CD1c-positive myeloid dendritic cell (primary cell): Measurements from ENCODE around the gene TMEM184B.
A peak's percentile ranks its signal among the peaks of the same experiment; 100 is the strongest.

Source experiments
- DNase-seq: peaks from one replicate; pipeline ENCODE4 v3.0.0-alpha.2; 2016; ENCODE audit errors: extremely low spot score

The TMEM184B gene

GRCh38 chr22:38205261-38206128 is 67.3 kb downstream of the TMEM184B start:
- no peak for DNase-seq

- peak; percentile 46 for DNase-seq
Measured at GRCh38 chr22:38204784-38205183, 68.0 kb downstream of the TMEM184B start.

- peak; percentile 78 for DNase-seq
Measured at GRCh38 chr22:38203855-38204514, 68.8 kb downstream of the TMEM184B start.

GRCh38 chr22:38203090-38203810 is 69.6 kb downstream of the TMEM184B start:
- DNase-seq = peak; percentile 57

GRCh38 chr22:38202437-38203089 is 70.2 kb downstream of the TMEM184B start:
- peak; percentile 93 for DNase-seq

- DNase-seq = peak; percentile 98
Measured at GRCh38 chr22:38201711-38202436, 70.9 kb downstream of the TMEM184B start, which contains the start of gene MAFF. Gene MAFF (plus strand): TSS chr22:38201994. CDS start chr22:38213854, 11,860 bp downstream.

GRCh38 chr22:38201371-38201710 is 71.5 kb downstream of the TMEM184B start:
- DNase-seq = no peak

GRCh38 chr22:38199826-38200559 is 72.8 kb downstream of the TMEM184B start:
- DNase-seq = no peak

GRCh38 chr22:38196791-38197419 is 75.9 kb downstream of the TMEM184B start:
- no peak for DNase-seq

GRCh38 chr22:38193580-38193979 is 79.2 kb downstream of the TMEM184B start:
- DNase-seq = peak; percentile 83

GRCh38 chr22:38192475-38192863 is 80.3 kb downstream of the TMEM184B start:
- no peak for DNase-seq

GRCh38 chr22:38191731-38192474 is 80.9 kb downstream of the TMEM184B start:
- no peak for DNase-seq

- DNase-seq = no peak
Measured at GRCh38 chr22:38191055-38191454, 81.8 kb downstream of the TMEM184B start.

GRCh38 chr22:38190581-38190980 is 82.2 kb downstream of the TMEM184B start:
- no peak for DNase-seq

GRCh38 chr22:38189104-38189503 is 83.7 kb downstream of the TMEM184B start:
- no peak for DNase-seq

GRCh38 chr22:38187413-38188212 is 85.2 kb downstream of the TMEM184B start:
- DNase-seq = peak; percentile 27

- DNase-seq = no peak
Measured at GRCh38 chr22:38186429-38186828, 86.4 kb downstream of the TMEM184B start.

- DNase-seq = no peak
Measured at GRCh38 chr22:38184788-38185187, 88.0 kb downstream of the TMEM184B start.
